Activated naive CD4-positive, alpha-beta T cell (primary cell): ENCODE results near the gene NCOA4.
A peak's percentile ranks its signal among the peaks of the same experiment; 100 is the strongest.
"Not testable (repeated sequence)": the region's sequence is repeated elsewhere in the genome, so short reads cannot be mapped to it uniquely, and the experiment has no call there.

Experiments used
- DNase-seq, 4 experiments: peaks; one replicate each; lab custom pipeline; 2025; lab: John Stamatoyannopoulos, UW

The NCOA4 gene

DNA sequence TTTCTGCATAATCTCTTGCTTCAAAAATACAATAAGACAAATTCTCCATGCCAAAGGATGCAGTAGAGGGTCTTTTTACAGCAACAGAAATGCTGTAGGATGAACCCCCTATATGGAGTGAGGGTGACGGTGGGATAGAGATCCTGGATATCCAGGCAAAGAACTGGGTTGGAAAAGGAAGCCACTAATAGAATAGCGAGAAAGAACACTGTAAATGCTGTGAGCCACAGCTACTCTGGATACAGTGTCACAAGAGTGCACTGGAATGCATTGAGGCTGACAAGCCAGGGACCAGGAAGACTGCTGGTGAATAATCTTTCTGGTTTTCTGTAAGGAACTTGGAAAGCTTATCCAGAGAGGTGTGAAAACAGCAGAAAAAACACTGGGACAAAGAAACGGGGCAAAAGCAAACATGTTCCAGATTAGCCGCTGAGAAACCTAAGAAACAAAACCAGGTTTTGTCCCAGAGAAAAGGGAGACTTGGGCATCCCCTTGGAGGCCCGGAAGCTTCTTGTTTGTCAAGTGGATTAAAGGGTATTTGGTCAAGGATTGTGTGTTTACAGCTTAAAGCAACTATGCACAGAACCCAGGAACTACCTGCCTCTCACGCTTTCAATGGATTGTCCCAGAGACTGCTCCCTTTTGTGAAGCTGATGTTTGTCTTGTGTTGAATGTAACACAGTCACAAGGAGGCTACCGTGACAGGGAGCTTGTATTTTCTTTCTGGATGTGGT is 21.8 kb upstream of the NCOA4 start:
- no peak for DNase-seq

GRCh38 chr10:46050941-46051623 is 20.7 kb upstream of the NCOA4 start:
- DNase-seq, result no peak

DNA sequence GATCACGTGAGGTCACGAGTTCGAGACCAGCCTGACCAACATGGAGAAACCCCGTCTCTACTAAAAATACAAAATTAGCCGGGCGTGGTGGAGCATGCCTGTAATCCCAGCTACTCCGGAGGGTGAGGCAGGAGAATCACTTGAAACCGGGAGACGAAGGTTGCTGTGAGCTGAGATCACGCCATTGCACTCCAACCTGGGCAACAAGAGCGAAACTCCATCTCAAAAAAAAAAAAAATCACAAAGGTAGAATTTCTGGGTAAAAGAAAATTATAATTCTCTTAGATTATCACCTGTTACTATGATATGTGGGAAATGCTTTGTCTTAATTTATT is 19.0 kb upstream of the NCOA4 start:
- DNase-seq, result not testable (repeated sequence)

- no peak for DNase-seq
These were observed 17.7 kb upstream of the NCOA4 start for GRCh38 chr10:46048152-46048551.

GRCh38 chr10:46046261-46046660 is 15.8 kb upstream of the NCOA4 start, which contains the start of gene MSMB:
Gene MSMB, minus strand, starts transcription at chr10:46046269. Its CDS starts 32 bp downstream, at chr10:46046237.
- DNase-seq, result no peak

DNA sequence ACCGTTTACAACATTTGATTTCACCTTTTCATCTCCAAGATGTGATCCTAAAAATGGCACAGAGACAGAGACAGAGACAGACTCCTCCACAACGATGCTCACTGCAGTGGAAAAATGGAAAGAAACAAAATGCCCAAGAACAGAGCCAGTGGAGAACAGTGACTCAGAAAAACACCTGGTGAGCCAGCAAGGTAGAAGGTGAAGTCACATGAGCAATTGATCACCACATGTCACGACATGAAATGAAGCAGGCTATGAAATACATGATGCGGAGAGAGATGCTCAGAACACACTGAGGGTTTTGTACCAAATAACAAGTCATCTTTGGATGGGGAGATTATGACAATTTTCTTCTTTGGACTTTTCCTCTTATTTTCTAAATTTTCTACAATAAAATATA is 12.1 kb upstream of the NCOA4 start:
- no peak for DNase-seq

- no peak for DNase-seq
These were observed 9.6 kb upstream of the NCOA4 start for GRCh38 chr10:46040004-46040403.

GRCh38 chr10:46037107-46037825 is 6.8 kb upstream of the NCOA4 start:
- no peak for DNase-seq

DNA sequence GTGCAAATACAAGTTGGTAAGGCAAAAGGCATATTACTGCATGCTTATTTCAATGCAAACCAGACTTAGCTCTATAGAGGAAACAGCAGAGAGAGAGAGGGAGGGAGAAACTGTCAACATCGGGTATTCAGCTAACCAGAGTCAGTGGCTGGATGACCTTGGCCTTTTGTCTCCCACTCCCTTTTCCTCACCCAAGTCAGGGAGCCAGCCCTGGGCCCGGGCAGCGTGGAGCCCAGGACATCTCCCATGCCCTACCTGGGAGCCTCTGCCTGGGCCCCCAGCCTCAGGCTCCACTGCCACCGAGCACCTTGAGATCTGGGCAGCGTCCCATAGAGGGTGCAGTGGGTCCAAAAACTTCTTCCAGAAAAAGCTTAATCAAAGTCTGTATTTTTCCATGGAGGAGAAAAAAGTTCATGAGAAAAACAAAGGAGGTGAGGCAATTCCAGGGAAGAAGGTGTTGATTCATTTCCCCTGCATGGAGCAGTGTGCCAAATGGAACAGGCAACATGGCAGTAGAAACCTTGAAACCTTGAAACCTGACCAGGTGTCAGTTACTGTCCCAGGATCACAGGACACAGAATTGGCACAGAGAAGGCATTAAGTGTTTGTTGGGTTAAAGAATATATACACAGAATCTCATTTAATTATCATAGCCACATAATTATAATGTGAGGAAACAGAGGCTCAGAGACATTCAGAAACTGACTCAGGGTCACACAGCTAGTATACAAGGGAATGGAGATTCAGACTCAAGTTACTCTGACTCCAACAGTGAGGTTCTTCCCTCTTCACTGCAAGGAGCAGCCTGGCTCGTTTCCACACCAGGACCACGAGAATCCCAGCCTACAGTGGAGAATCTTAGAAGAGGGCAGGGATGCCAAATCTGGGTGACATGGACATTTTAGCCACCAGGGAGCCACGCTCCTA is 5.8 kb upstream of the NCOA4 start:
- no peak for DNase-seq

- DNase-seq, result no peak
These were observed 3.2 kb upstream of the NCOA4 start for GRCh38 chr10:46033602-46034011.

- no peak for DNase-seq
These were observed 1.5 kb upstream of the NCOA4 start for GRCh38 chr10:46031648-46032532.

DNA sequence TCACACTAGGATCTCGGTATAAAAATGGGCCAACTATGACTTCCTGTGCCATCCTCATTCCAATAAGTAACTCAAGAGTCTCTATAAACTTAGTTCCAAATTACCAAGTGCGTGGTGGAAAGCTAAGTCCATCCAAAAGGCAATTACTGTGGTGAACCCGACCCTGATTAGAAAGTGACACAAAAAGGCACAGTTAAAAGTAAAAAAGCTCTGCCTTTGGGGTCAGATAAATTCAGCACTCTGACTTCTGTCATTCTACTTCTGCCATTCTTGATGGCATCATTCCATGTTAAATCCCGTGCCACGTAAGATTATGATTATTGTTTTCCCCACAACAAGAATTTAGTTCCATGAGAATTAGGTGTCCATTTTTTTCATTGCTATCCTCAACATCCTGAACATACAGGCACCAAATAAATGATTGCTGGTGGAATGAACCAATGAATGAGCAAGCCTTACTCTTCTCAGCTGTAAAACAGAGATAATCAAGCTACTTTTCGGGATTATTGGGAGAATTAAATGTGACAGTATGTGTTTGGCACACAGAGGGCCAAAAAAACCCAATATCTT is 877 bp downstream of the NCOA4 start:
- no peak for DNase-seq

DNA sequence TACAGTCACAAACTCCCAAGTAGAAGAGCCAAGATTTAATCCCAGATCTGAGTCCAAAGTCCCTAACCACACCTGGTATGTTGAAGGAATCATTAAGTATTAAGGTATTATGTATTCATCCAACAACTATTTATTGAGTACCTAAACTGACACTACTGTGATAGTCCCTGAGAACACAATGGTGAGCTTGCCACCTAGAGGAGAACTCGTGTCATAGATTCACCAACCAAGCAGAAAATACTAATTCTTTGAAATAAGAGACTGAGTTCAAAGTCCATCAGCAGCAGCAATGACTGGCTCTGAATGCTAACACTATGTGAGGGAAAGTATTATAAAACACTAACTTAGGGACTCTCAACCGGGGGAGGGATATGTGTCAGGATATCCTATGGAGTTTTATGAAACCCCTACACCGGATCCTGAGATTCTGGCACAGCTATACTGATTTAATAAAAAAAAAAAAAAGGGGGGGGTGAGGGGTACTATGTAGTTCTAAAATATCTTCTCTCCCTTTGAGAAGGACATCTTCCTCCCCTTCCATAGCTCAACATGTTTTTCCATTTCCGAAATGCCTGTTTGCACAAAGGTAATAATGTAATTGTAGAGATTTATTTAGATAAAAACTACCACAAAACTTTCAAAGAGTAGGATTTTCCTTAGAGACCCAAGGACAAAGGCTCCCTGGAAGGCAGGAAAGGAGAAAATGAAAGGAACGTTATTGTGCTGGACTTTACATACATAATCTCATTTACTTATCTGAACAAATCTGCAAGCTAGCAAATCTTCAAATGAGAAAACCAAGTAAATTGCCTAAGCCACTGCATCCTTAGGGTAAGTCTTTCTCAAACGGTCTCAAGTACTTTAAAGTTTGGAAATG is 1.6 kb downstream of the NCOA4 start:
- DNase-seq, result no peak

GRCh38 chr10:46026106-46026505 is 4.3 kb downstream of the NCOA4 start:
- DNase-seq, result no peak

GRCh38 chr10:46025406-46025805 is 5.0 kb downstream of the NCOA4 start:
- DNase-seq, result no peak

DNA sequence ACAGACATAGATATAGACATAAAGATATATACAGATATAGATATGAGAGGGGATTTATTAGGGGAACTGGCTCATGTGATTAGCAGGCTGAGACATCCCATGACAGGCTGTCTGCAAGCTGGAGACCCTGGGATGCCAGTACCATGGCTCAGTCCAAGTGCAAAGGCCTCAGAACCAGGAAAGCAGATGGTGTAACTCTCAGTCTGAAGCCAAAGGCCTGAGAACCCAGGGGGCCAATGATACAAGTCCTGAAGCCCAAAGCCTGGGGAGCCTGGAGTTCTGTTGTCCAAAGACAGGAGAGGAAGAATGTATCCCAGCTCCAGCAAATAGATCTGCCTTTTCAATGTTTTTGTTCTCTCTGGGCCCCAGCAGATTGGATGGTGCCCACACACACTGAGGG is 5.5 kb downstream of the NCOA4 start:
- no peak for DNase-seq

- DNase-seq, result peak; percentile 29 to 67 (median 46)
These were observed 7.3 kb downstream of the NCOA4 start for GRCh38 chr10:46022978-46023702.

DNA sequence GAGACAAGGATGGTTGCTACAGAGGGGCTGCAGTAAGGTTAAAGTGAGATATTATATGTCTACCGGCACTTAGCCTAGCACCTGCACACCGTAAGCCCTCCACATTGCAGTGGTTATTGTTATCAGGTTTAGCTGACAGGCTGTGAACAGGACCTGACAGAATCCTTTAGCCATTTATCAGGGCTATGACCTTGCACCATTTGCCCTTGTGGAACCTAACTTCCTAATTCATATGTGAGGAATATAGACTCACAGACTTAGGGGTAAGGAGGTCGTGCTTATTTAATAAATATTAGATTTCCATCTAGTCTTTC is 10.1 kb downstream of the NCOA4 start:
- DNase-seq, result no peak
